Suppressor macrophage treated with lipopolysaccharide for 1 hour (primary cell): ENCODE measurements around the gene SPNS1.
"Not testable (repeated sequence)": the region's sequence is repeated elsewhere in the genome, so short reads cannot be mapped to it uniquely, and the experiment has no call there.

Experiments
- DNase-seq, 3 donors: peaks; one replicate each; pipeline ENCODE4 v3.0.0-alpha.2; 2020 to 2022

The SPNS1 gene

GRCh38 chr16:28958836-28959235 is 15.7 kb upstream of the SPNS1 start:
- DNase-seq: no peak

- no peak for DNase-seq
Measured at GRCh38 chr16:28964072-28964471, 10.5 kb upstream of the SPNS1 start.

GRCh38 chr16:28964496-28964895 is 10.1 kb upstream of the SPNS1 start:
- no peak for DNase-seq

- DNase-seq: no peak
Measured at GRCh38 chr16:28967156-28967555, 7.4 kb upstream of the SPNS1 start.

GRCh38 chr16:28969696-28970095 is 4.9 kb upstream of the SPNS1 start:
- DNase-seq: not testable (repeated sequence)

GRCh38 chr16:28974007-28974436 is 556 bp upstream of the SPNS1 start:
- peak; percentile 50 to 70 (median 61) for DNase-seq

GRCh38 chr16:28975158-28975599 is 601 bp downstream of the SPNS1 start:
- DNase-seq: peak in 2 of 3 donors; percentile 22 to 34

GRCh38 chr16:28977703-28978662 is 3.4 kb downstream of the SPNS1 start:
- DNase-seq: no peak

- DNase-seq: not testable (repeated sequence)
Measured at GRCh38 chr16:28980330-28980729, 5.8 kb downstream of the SPNS1 start.

- no peak for DNase-seq
Measured at GRCh38 chr16:28980929-28981328, 6.4 kb downstream of the SPNS1 start.

- DNase-seq: peak; percentile 54 to 70 (median 68)
Measured at GRCh38 chr16:28981517-28981916, 6.9 kb downstream of the SPNS1 start.

- no peak for DNase-seq
Measured at GRCh38 chr16:28982418-28982817, 7.8 kb downstream of the SPNS1 start.

GRCh38 chr16:28982949-28983348 is 8.4 kb downstream of the SPNS1 start:
- DNase-seq: no peak

GRCh38 chr16:28983644-28984043 is 9.1 kb downstream of the SPNS1 start:
- DNase-seq: peak in 1 of 3 donors; percentile 2

- DNase-seq: no peak
Measured at GRCh38 chr16:28984091-28984490, 9.5 kb downstream of the SPNS1 start.

GRCh38 chr16:28984619-28985135 is 10.1 kb downstream of the SPNS1 start, which contains the start of gene LAT:
Gene LAT, plus strand, starts transcription at chr16:28985052. Its CDS starts 366 bp downstream, at chr16:28985418.
- peak; percentile 91 to 92 (median 92) for DNase-seq

GRCh38 chr16:28985211-28986041 is 10.8 kb downstream of the SPNS1 start:
- DNase-seq: no peak

GRCh38 chr16:28986046-28986445 is 11.5 kb downstream of the SPNS1 start:
- no peak for DNase-seq

GRCh38 chr16:28986492-28986891 is 11.9 kb downstream of the SPNS1 start:
- no peak for DNase-seq

GRCh38 chr16:28987170-28987853 is 12.7 kb downstream of the SPNS1 start:
- DNase-seq: no peak

- no peak for DNase-seq
Measured at GRCh38 chr16:28989363-28989762, 14.8 kb downstream of the SPNS1 start.

- no peak for DNase-seq
Measured at GRCh38 chr16:28990375-28991040, 15.9 kb downstream of the SPNS1 start.
